Peyer's patch (tissue), 4 donors: ENCODE results near the gene LRRC9.

Source experiments
- POLR2A ChIP-seq, 2 donors: fragments of 450-650 bp; IDR thresholded peaks; one replicate each; pipeline ENCODE4 v1.5.1; 2017; ENCODE audit warnings: antibody characterized with exemption in 2 of 2, mild to moderate bottlenecking in 2 of 2, moderate library complexity in 2 of 2
- TF ChIP-seq, protein P1 (sequence below), 6 experiments: fragments of 450-650 bp in 4 of 6; fragments of 200-600 bp in 2 of 6; sonication (generic) in 1 of 6; IDR thresholded peaks; one replicate each; pipeline ENCODE4 v1.5.1; 2017 to 2019; ENCODE audit warnings: antibody characterized with exemption in 6 of 6, mild to moderate bottlenecking in 3 of 6, moderate library complexity in 1 of 6

DNA sequence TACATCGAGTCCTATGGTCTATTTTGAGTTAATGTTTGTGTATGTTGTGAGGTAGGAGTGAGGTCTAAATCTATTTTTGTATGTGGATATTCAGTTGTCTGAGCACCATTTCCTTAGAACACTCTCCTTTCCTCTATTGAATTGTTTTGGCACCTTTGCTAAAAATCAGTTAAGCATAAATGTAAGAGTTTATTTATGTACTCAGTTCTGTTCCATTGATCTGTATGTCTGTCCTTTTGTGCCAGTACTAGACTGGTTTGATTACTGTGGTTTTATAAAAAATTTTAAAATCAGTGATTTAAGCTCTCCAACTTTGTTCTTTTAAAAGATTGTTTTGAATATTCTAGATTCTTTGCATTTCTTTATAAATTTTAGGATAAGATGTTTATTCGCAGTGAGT lies 101.7 kb downstream of the LRRC9 start:
- TF ChIP-seq, protein P1, sequence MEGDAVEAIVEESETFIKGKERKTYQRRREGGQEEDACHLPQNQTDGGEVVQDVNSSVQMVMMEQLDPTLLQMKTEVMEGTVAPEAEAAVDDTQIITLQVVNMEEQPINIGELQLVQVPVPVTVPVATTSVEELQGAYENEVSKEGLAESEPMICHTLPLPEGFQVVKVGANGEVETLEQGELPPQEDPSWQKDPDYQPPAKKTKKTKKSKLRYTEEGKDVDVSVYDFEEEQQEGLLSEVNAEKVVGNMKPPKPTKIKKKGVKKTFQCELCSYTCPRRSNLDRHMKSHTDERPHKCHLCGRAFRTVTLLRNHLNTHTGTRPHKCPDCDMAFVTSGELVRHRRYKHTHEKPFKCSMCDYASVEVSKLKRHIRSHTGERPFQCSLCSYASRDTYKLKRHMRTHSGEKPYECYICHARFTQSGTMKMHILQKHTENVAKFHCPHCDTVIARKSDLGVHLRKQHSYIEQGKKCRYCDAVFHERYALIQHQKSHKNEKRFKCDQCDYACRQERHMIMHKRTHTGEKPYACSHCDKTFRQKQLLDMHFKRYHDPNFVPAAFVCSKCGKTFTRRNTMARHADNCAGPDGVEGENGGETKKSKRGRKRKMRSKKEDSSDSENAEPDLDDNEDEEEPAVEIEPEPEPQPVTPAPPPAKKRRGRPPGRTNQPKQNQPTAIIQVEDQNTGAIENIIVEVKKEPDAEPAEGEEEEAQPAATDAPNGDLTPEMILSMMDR (IDR thresholded peaks at IDR 0.05): no peak
- TF ChIP-seq POLR2A (IDR thresholded peaks at IDR 0.05): no peak
